ENCODE measurements around the gene ERVFRD-1.

Gene ERVFRD-1

GRCh38 chr6:11153447-11153846, 41.9 kb upstream of the ERVFRD-1 start:
- no peak overlapping the region for H3K4me3 ChIP-seq (replicated peaks; ENCODE audit: insufficient read depth, low read length)
- no peaks in the 10 kb centered on the region for H3K27me3 ChIP-seq (ENCODE audit: insufficient read depth, poor library complexity, severe bottlenecking)
- TF ChIP-seq GABPA (IDR thresholded peaks at IDR 0.05; ENCODE audit: low read depth) (no peak), SPI1 (IDR thresholded peaks at IDR 0.05; ENCODE audit: borderline replicate concordance, low read depth) (no peak), REST (IDR thresholded peaks at IDR 0.05; ENCODE audit: insufficient replicate concordance, low read depth) (no peak), POLR2AphosphoS5 (IDR thresholded peaks at IDR 0.05; ENCODE audit: low read depth) (no peak)
- TF ChIP-seq, protein P1, sequence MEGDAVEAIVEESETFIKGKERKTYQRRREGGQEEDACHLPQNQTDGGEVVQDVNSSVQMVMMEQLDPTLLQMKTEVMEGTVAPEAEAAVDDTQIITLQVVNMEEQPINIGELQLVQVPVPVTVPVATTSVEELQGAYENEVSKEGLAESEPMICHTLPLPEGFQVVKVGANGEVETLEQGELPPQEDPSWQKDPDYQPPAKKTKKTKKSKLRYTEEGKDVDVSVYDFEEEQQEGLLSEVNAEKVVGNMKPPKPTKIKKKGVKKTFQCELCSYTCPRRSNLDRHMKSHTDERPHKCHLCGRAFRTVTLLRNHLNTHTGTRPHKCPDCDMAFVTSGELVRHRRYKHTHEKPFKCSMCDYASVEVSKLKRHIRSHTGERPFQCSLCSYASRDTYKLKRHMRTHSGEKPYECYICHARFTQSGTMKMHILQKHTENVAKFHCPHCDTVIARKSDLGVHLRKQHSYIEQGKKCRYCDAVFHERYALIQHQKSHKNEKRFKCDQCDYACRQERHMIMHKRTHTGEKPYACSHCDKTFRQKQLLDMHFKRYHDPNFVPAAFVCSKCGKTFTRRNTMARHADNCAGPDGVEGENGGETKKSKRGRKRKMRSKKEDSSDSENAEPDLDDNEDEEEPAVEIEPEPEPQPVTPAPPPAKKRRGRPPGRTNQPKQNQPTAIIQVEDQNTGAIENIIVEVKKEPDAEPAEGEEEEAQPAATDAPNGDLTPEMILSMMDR (IDR thresholded peaks at IDR 0.05; ENCODE audit: insufficient read depth, low read length): no peak
- no peak overlapping the region for H3K27ac ChIP-seq (replicated peaks)
- DNase-seq (ENCODE audit: low read depth in 1 of 2, low spot score in 1 of 2): no peak

- DNase-seq (ENCODE audit: low read depth in 1 of 2, low spot score in 1 of 2): no peak
- Histone ChIP-seq H3K27ac (replicated peaks) (no peak overlapping the region), H3K27me3 (ENCODE audit: insufficient read depth, poor library complexity, severe bottlenecking) (no peaks in the 10 kb centered on the region), H3K4me3 (replicated peaks; ENCODE audit: insufficient read depth, low read length) (no peak overlapping the region)
- TF ChIP-seq GABPA (IDR thresholded peaks at IDR 0.05; ENCODE audit: low read depth) (no peak), REST (IDR thresholded peaks at IDR 0.05; ENCODE audit: insufficient replicate concordance, low read depth) (no peak)
- TF ChIP-seq, protein P1 (IDR thresholded peaks at IDR 0.05; ENCODE audit: insufficient read depth, low read length): no peak
Measured at GRCh38 chr6:11152581-11152980, 41.1 kb upstream of the ERVFRD-1 start.

GRCh38 chr6:11151488-11151887, 40.0 kb upstream of the ERVFRD-1 start:
- Histone ChIP-seq H3K4me3 (replicated peaks; ENCODE audit: insufficient read depth, low read length) (no peak overlapping the region), H3K27ac (replicated peaks) (no peak overlapping the region), H3K27me3 (ENCODE audit: insufficient read depth, poor library complexity, severe bottlenecking) (no peaks in the 10 kb centered on the region)
- no peak for TF ChIP-seq REST (IDR thresholded peaks at IDR 0.05; ENCODE audit: insufficient replicate concordance, low read depth)
- TF ChIP-seq, protein P1 (IDR thresholded peaks at IDR 0.05; ENCODE audit: insufficient read depth, low read length): no peak
- no peak for DNase-seq (ENCODE audit: low read depth in 1 of 2, low spot score in 1 of 2)
